ENCODE measurements around the gene OR2T12. TPM values are rescaled to one million over a fixed set of nuclear protein-coding genes. Genes with fewer than 3 reads are reported as not detected.

OR2T12 gene
- not detected in 2 replicates for total RNA-seq

DNA sequence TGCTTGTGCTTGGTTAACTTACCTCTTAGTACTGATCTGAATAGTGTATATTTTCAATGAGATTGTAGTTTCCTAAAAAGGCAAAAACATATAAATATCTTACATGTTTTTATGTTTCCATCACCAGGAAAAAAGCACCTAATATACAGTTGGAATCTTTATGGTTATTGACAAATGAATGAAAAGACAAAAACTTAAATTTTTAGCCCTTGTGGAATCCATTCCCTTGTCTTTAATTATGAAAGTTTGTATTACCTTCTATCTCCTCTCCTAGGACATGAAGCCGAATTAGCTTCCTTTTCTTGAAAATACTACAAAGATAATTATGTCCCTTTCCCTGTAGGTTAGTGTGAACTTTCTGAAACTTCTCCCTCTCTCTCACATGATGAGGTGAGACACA is at the start of gene OR2T12:
OR2T12 (minus strand) TSS at position 101 of the 400 bp plus-strand sequence. CDS start 7,846 bp downstream, outside the sequence.

DNA sequence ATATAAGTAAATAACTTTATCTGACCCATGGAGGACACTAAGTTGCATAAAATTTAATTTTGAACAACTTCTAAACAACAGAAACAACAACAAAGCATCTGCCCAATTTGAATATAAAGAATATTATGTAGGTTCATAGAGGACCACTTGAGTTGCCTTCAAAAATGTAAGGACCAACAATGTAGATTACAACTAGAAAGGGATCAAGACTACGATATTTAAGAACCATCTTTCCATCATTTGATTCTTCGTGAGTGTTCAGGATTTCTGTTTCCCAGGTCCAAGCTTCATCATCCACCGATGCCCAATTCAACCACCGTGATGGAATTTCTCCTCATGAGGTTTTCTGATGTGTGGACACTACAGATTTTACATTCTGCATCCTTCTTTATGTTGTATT is 45.3 kb upstream of the OR2T12 start, which contains the start of gene OR14C36:
OR14C36 (plus strand) TSS at position 301 of the 400 bp plus-strand sequence; CDS start at position 301, 0 bp downstream.

GRCh38 chr1:248324468-248324867 is 21.2 kb upstream of the OR2T12 start, which contains the start of gene OR2M7:
OR2M7 (minus strand) TSS chr1:248324568; CDS start chr1:248324568, 0 bp downstream.

DNA sequence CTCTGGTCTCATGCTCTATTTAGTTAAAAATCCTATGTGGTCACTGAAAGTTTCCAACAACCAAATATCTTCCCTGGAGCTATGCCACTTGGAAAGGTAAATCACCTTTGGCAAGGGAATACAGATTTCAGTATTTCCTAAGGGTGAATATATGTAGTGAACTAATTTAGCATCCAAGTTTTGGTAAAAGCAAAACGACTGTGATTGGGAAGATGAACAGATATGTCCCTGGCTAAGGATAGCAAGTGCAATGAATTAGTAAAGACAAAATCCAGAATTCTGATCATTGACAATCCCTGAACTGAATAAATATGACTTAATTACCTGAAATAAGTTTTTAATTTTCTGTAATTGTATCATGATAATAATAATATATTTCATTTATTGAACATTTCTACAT is 25.3 kb downstream of the OR2T12 start, which contains the start of gene OR2T33:
OR2T33 (minus strand) TSS at position 101 of the 400 bp plus-strand sequence. CDS start 4,162 bp downstream, outside the sequence.

Other genes starting within 250 kb of the OR2T12 start
- not detected in 2 replicates for gene OR2L13, start 208.2 kb downstream of the OR2T12 start, total RNA-seq
- gene OR2M5, start 158.3 kb downstream of the OR2T12 start, total RNA-seq = not detected in 2 replicates
- gene OR2M2, start 128.6 kb downstream of the OR2T12 start, total RNA-seq = not detected in 2 replicates
- gene OR2M3, start 106.2 kb downstream of the OR2T12 start, total RNA-seq = not detected in 2 replicates
- under 0.01 TPM in 1 of 2 replicates, not detected in the other for gene OR2M4, start 72.0 kb downstream of the OR2T12 start, total RNA-seq
- not detected in 2 replicates for gene OR2T33, start 25.4 kb downstream of the OR2T12 start, total RNA-seq
- not detected in 2 replicates for gene OR2M7, start 21.1 kb upstream of the OR2T12 start, total RNA-seq
- not detected in 2 replicates for gene OR14C36, start 45.4 kb upstream of the OR2T12 start, total RNA-seq
- not detected in 2 replicates for gene OR2T4, start 58.2 kb upstream of the OR2T12 start, total RNA-seq
- gene OR2T6, start 72.3 kb upstream of the OR2T12 start, total RNA-seq = not detected in 2 replicates
- gene OR2T1, start 99.6 kb upstream of the OR2T12 start, total RNA-seq = not detected in 2 replicates
- gene OR2T2, start 142.2 kb upstream of the OR2T12 start, total RNA-seq = not detected in 2 replicates
- gene OR2T3, start 169.9 kb upstream of the OR2T12 start, total RNA-seq = not detected in 2 replicates
- gene OR2T5, start 185.2 kb upstream of the OR2T12 start, total RNA-seq = not detected in 2 replicates
- gene OR2G6, start 204.6 kb upstream of the OR2T12 start, total RNA-seq = not detected in 2 replicates